Measurements from ENCODE around the gene RPRM.

GRCh38 chr2:153476491-153476815 lies 2.1 kb downstream of the RPRM start:
- TF ChIP-seq CTCF (IDR thresholded peaks at IDR 0.05; ENCODE audit: insufficient read depth, low read length, poor library complexity, severe bottlenecking) (no peak), EZH2phosphoT487 (conservative IDR thresholded peaks at IDR 0.05; ENCODE audit: low read length) (no peak)
